WERI-Rb-1 (cell line): ENCODE data around the gene DENND2A.

Experiments used
- DNase-seq: peaks from one replicate; pipeline ENCODE4 v3.0.0-alpha.2; 2020
- H3K27ac ChIP-seq: fragments of 250-450 bp; sonication (Bioruptor Pico); 2 replicates; pipeline ENCODE4 v1.5.1; 2020; ENCODE audit warnings: mild to moderate bottlenecking, moderate library complexity
- H3K27me3 ChIP-seq: fragments of 250-450 bp; sonication (Bioruptor Pico); 2 replicates; pipeline ENCODE4 v1.5.1; 2021; ENCODE audit warnings: mild to moderate bottlenecking, low read depth, moderate library complexity; ENCODE audit not compliant: insufficient read depth, severe bottlenecking
- H3K36me3 ChIP-seq: fragments of 250-450 bp; sonication (Bioruptor Pico); 2 replicates; pipeline ENCODE4 v1.5.1; 2020; ENCODE audit warnings: mild to moderate bottlenecking, moderate library complexity
- H3K4me3 ChIP-seq: 2 replicates; pipeline ENCODE4 v1.5.1; 2011; ENCODE audit warnings: low read depth, mild to moderate bottlenecking, control low read depth, low read length
- H3K9me3 ChIP-seq: fragments of 250-450 bp; sonication (Bioruptor Pico); 2 replicates; pipeline ENCODE4 v1.5.1; 2021; ENCODE audit warnings: mild to moderate bottlenecking, moderate library complexity; ENCODE audit not compliant: severe bottlenecking
- CTCF ChIP-seq: IDR thresholded peaks from 2 replicates; pipeline ENCODE4 v1.5.1; 2011; ENCODE audit warnings: low read depth, mild to moderate bottlenecking, control low read depth, inconsistent platforms, low read length

The DENND2A gene

GRCh38 chr7:140659856-140660255 lies 19.2 kb upstream of the DENND2A start:
- Histone ChIP-seq H3K27ac (no peak overlapping the region), H3K9me3 (no peaks in the 10 kb centered on the region), H3K36me3 (no peaks in the 10 kb centered on the region), H3K27me3 (no peaks in the 10 kb centered on the region), H3K4me3 (no peak overlapping the region)
- no peak for DNase-seq
- no peak for TF ChIP-seq CTCF

- no peak overlapping the region for H3K4me3 ChIP-seq
- no peak for TF ChIP-seq CTCF
- no peak for DNase-seq
- no peaks in the 10 kb centered on the region for H3K9me3 ChIP-seq
- H3K36me3 ChIP-seq: no peaks in the 10 kb centered on the region
- no peak overlapping the region for H3K27ac ChIP-seq
- no peaks in the 10 kb centered on the region for H3K27me3 ChIP-seq
These were observed 17.3 kb upstream of the DENND2A start for GRCh38 chr7:140657891-140658290.

GRCh38 chr7:140656548-140657515 lies 16.2 kb upstream of the DENND2A start:
- H3K9me3 ChIP-seq: no peaks in the 10 kb centered on the region
- H3K4me3 ChIP-seq: no peak overlapping the region
- no peaks in the 10 kb centered on the region for H3K27me3 ChIP-seq
- H3K36me3 ChIP-seq: no peaks in the 10 kb centered on the region
- DNase-seq: no peak
- no peak overlapping the region for H3K27ac ChIP-seq
- no peak for TF ChIP-seq CTCF

GRCh38 chr7:140655511-140656408 lies 15.1 kb upstream of the DENND2A start:
- H3K4me3 ChIP-seq: no peak overlapping the region
- H3K9me3 ChIP-seq: no peaks in the 10 kb centered on the region
- DNase-seq: no peak
- no peaks in the 10 kb centered on the region for H3K36me3 ChIP-seq
- no peak for TF ChIP-seq CTCF
- H3K27me3 ChIP-seq: no peaks in the 10 kb centered on the region
- H3K27ac ChIP-seq: no peak overlapping the region

- no peak overlapping the region for H3K27ac ChIP-seq
These were observed 14.0 kb upstream of the DENND2A start for GRCh38 chr7:140654661-140655060.

More at GRCh38 chr7:140654661-140655060, 14.0 kb upstream of the DENND2A start:
- no peak for DNase-seq
- TF ChIP-seq CTCF: no peak
- Histone ChIP-seq H3K36me3 (no peaks in the 10 kb centered on the region), H3K27me3 (no peaks in the 10 kb centered on the region), H3K4me3 (no peak overlapping the region), H3K9me3 (no peaks in the 10 kb centered on the region)
